Ishikawa (cell line): ENCODE results near the gene TUBB6.

Source experiments
- CEBPB ChIP-seq: IDR thresholded peaks from 2 replicates; pipeline ENCODE4 v1.6.1; 2012
- CREB1 ChIP-seq: IDR thresholded peaks from 2 replicates; pipeline ENCODE4 v1.6.1; 2012; ENCODE audit warnings: low read depth
- EP300 ChIP-seq: IDR thresholded peaks from 2 replicates; pipeline ENCODE4 v1.6.1; 2012; ENCODE audit warnings: borderline replicate concordance
- FOXM1 ChIP-seq: IDR thresholded peaks from 2 replicates; pipeline ENCODE4 v1.6.1; 2012; ENCODE audit warnings: low read depth, borderline replicate concordance
- MAX ChIP-seq: IDR thresholded peaks from 2 replicates; pipeline ENCODE4 v1.6.1; 2012
- RAD21 ChIP-seq: IDR thresholded peaks from 2 replicates; pipeline ENCODE4 v1.6.1; 2012; ENCODE audit warnings: low read depth
- TAF1 ChIP-seq: IDR thresholded peaks from 2 replicates; pipeline ENCODE4 v1.6.1; 2012; ENCODE audit warnings: low read depth, mild to moderate bottlenecking
- TEAD4 ChIP-seq: IDR thresholded peaks from 2 replicates; pipeline ENCODE4 v1.6.1; 2012
- USF1 ChIP-seq: IDR thresholded peaks from 2 replicates; pipeline ENCODE4 v1.6.1; 2012
- TF ChIP-seq, protein P1 (sequence below): IDR thresholded peaks from 2 replicates; pipeline ENCODE4 v1.6.1; 2012; ENCODE audit warnings: low read depth, mild to moderate bottlenecking

DNA sequence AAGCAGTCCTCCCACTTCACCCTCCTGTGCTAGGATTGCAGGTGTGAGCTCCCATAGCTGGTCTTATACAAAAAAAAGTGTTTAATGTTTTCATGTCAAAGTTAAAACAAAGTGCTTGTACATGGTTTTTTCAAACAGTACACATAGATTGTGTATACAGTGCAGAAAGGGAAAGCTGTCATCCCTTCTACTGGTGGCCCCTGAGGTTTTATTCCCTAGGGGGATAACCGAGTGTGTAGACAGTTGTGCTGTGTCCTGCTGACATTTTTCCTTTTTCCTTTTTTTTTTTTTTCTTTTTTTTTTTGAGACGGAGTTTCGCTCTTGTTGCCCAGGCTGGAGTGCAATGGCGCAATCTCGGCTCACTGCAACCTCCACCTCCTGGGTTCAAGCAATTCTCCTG lies 10.8 kb downstream of the TUBB6 start:
- TF ChIP-seq RAD21 (no peak), MAX (no peak), FOXM1 (no peak), EP300 (no peak), TEAD4 (no peak), CREB1 (no peak), CEBPB (no peak), TAF1 (no peak), USF1 (no peak)
- TF ChIP-seq, protein P1, sequence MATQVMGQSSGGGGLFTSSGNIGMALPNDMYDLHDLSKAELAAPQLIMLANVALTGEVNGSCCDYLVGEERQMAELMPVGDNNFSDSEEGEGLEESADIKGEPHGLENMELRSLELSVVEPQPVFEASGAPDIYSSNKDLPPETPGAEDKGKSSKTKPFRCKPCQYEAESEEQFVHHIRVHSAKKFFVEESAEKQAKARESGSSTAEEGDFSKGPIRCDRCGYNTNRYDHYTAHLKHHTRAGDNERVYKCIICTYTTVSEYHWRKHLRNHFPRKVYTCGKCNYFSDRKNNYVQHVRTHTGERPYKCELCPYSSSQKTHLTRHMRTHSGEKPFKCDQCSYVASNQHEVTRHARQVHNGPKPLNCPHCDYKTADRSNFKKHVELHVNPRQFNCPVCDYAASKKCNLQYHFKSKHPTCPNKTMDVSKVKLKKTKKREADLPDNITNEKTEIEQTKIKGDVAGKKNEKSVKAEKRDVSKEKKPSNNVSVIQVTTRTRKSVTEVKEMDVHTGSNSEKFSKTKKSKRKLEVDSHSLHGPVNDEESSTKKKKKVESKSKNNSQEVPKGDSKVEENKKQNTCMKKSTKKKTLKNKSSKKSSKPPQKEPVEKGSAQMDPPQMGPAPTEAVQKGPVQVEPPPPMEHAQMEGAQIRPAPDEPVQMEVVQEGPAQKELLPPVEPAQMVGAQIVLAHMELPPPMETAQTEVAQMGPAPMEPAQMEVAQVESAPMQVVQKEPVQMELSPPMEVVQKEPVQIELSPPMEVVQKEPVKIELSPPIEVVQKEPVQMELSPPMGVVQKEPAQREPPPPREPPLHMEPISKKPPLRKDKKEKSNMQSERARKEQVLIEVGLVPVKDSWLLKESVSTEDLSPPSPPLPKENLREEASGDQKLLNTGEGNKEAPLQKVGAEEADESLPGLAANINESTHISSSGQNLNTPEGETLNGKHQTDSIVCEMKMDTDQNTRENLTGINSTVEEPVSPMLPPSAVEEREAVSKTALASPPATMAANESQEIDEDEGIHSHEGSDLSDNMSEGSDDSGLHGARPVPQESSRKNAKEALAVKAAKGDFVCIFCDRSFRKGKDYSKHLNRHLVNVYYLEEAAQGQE: no peak
